ENCODE results near the gene AKR7A2.

The AKR7A2 gene

GRCh38 chr1:19310720-19311502 is 1.0 kb downstream of the AKR7A2 start:
- CTCF ChIA-PET = interaction anchor here (1.0 kb wide), 1 partner anchor 40 kb away, joined by 3 read pairs; no protein-coding TSS in a partner anchor
- no peak for TF ChIP-seq CTCF (conservative IDR thresholded peaks at IDR 0.05; ENCODE audit: low read depth)
- DNase-seq (ENCODE audit: low spot score) = no peak
- H3K27ac ChIP-seq = peak overlapping the region; percentile 78
- POLR2A ChIA-PET (ENCODE audit: low non-redundant PET) = interaction anchor here (0.6 to 0.7 kb wide), 2 partner anchors 342 to 1022 kb away, joined by 3 to 4 read pairs; no protein-coding TSS in a partner anchor

DNA sequence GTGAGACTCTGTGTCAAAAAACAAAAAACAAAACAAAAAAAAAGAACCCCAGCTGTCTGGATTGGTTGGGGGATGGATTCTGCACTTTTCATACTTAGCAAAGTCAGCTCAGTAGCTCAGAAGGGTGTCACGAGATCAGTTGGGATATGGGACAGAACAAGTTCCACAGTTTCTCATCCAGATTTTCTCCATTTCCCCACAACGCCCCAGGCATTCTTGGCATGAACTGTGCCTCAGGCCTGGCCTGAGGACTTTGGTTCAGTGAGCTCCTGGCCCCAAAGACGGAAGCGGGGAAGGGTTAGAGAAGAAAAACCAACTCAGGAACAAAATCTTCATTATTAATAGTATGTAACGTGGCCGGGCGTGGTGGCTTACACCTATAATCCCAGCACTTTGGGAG is 1.9 kb downstream of the AKR7A2 start:
- H3K27ac ChIP-seq = peak overlapping the region; percentile 78; the same call in 1 of the 2 replicates
- TF ChIP-seq CTCF (conservative IDR thresholded peaks at IDR 0.05; ENCODE audit: low read depth) = no peak
- ChIA-PET POLR2A (ENCODE audit: low non-redundant PET) (interaction anchor here (0.7 kb wide), 1 partner anchor 1021 kb away, joined by 3 read pairs; no protein-coding TSS in a partner anchor), CTCF (no interaction called here)
- no peak for DNase-seq (ENCODE audit: low spot score)

DNA sequence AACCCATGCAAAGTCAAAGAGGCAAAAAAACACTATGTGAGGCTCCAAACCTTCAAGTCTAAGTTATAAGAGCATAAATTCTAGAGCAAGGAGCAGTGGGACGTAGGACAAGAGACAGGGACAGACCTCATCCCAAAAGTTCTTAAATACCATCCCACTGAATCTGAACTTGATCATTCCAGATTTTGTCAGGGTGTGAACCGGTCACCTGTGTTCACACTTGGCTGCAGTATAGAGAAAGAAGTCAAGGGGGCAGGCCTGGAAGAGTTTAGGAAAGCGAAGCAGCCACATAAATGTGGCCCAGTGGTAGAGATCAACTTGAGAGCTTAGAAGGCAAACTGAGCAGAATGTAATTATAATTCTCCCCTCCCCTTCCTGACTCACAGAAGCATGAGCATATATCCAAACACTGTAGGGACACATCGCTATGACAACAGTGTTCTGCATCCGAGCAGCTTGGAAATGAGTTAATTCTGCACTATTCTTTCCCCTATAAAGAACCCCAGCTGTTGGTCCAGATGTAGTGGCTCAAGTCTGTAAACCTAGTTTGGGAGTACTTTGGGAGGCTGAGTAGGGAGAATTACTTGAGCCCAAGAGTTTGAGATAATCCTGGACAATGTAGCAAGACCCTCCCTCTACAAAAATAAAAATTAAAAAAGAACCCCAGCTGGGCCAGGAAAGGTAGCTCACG is 2.7 kb downstream of the AKR7A2 start:
- H3K27ac ChIP-seq = 0 out of 2 replicates have a peak overlapping the region, but pooled peaks have one; percentile 78
- TF ChIP-seq CTCF (conservative IDR thresholded peaks at IDR 0.05; ENCODE audit: low read depth) = no peak
- ChIA-PET CTCF (no interaction called here), POLR2A (ENCODE audit: low non-redundant PET) (no interaction called here)
- no peak for DNase-seq (ENCODE audit: low spot score)

DNA sequence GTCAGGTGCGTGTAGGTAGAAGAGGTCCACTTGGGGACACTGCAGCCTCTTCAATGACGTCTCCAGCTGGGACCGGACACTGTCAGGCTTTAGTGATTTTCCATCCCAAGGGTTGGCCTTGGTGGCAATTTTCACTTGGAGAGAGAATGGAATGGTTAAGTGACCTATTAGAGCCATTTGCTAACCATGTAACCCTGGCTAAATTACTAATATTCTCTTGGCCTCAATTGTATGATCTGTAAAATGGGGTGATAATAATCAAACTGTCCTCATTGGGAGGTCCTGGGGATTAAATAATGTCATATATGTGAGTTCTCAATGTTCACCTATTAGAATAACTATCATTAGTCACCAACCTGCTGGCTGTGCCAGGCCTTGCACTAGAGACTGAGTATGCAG is 3.4 kb downstream of the AKR7A2 start:
- ChIA-PET POLR2A (ENCODE audit: low non-redundant PET) (no interaction called here), CTCF (no interaction called here)
- H3K27ac ChIP-seq = no peak overlapping the region
- TF ChIP-seq CTCF (conservative IDR thresholded peaks at IDR 0.05; ENCODE audit: low read depth) = no peak
- no peak for DNase-seq (ENCODE audit: low spot score)

DNA sequence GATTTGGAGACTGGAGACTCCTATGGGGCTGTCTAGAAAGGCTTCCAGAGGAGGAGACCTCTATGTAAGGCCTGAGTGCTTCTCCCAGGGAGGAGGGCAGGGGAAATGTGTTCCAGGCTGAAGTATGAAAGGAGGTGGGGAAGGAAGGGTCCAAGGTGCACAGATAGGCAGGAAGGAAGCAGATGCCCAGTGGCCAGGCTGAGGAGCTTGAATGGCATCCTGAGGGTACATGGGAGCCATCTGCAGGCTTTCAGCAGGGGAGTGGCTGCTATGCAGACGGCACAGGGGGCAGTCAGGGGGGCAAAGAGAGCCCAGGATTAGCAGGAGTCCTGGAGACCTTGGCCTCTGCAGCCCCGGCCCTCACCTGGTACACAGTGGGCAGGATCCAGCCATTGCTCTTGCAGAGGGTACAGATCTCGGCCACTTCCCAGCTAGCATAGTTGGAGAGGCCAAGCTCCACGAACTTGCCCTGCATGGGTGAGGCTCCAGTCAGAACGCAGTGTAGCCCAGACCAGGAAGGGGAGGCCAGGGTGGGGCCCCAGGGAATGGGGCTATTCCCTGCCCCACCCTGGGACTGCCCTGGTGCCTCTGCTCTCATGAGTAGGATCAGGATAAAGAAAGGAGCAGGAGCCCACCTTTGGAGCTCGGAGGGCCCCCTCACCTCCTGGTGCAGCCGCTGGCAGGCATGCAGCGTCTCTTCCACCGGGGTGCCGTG is 4.0 kb downstream of the AKR7A2 start:
- CTCF ChIA-PET = no interaction called here
- no peak overlapping the region for H3K27ac ChIP-seq
- DNase-seq (ENCODE audit: low spot score) = no peak
- no peak for TF ChIP-seq CTCF (conservative IDR thresholded peaks at IDR 0.05; ENCODE audit: low read depth)
- POLR2A ChIA-PET (ENCODE audit: low non-redundant PET) = no interaction called here

GRCh38 chr1:19306941-19307340 is 5.0 kb downstream of the AKR7A2 start:
- H3K27ac ChIP-seq = no peak overlapping the region
- no peak for DNase-seq (ENCODE audit: low spot score)
- CTCF ChIA-PET = no interaction called here
- POLR2A ChIA-PET (ENCODE audit: low non-redundant PET) = no interaction called here
- no peak for TF ChIP-seq CTCF (conservative IDR thresholded peaks at IDR 0.05; ENCODE audit: low read depth)
